Measurements from ENCODE around the gene CACNG4. TPM values are rescaled to one million over a fixed set of nuclear protein-coding genes. Genes with fewer than 3 reads are reported as not detected.
A peak's percentile ranks its signal among the peaks of the same experiment; 100 is the strongest.

The CACNG4 gene
- total and polyA plus RNA-seq, 2 of the 4 experiments (the other 2 are of a cell fraction): under 0.01 to 0.53 TPM

GRCh38 chr17:67022451-67022810 lies 57.9 kb downstream of the CACNG4 start:
- Histone ChIP-seq H3K4me2 (ENCODE audit: low read depth, low read length) (no peak overlapping the region), H3K4me3 (ENCODE audit: insufficient read depth, low read depth, low read length) (no peak overlapping the region), H3K27ac (ENCODE audit: insufficient read depth, low read length) (no peak overlapping the region), H3K4me1 (ENCODE audit: control insufficient read depth, insufficient read depth, low read length) (no peaks in the 10 kb centered on the region), H4K91ac (ENCODE audit: insufficient read depth, low read depth, low read length) (no peak overlapping the region), H2AK9ac (replicated peaks; ENCODE audit: low read depth, low read length, poor library complexity) (no peak overlapping the region), H3K27me3 (ENCODE audit: control insufficient read depth, insufficient read depth, low read length) (peaks cover 28% of the 10 kb centered on the region), H3K79me1 (ENCODE audit: low read depth in 1 of 2, low read length in 2 of 2) (no peaks in the 10 kb centered on the region), H2BK120ac (ENCODE audit: low read depth, low read length) (no peak overlapping the region), H3K18ac (ENCODE audit: low read depth, low read length) (no peak overlapping the region), H4K8ac (ENCODE audit: low read depth in 2 of 2, low read length in 2 of 2) (no peak overlapping the region), H2AK5ac (ENCODE audit: low read depth, low read length) (no peak overlapping the region), H2BK15ac (ENCODE audit: low read depth, low read length) (no peak overlapping the region), H3K56ac (ENCODE audit: extremely low read depth, insufficient read depth, low read length) (no peak overlapping the region), H3K23ac (ENCODE audit: low read depth, low read length) (no peak overlapping the region), H2BK5ac (ENCODE audit: low read depth, low read length, poor library complexity, severe bottlenecking) (no peak overlapping the region), H3K14ac (replicated peaks; ENCODE audit: low read depth, low read length) (no peak overlapping the region), H3K9ac (ENCODE audit: low read depth, low read length) (no peak overlapping the region), H3K9me3 (ENCODE audit: control insufficient read depth, insufficient read depth, low read length) (no peaks in the 10 kb centered on the region), H3K4ac (ENCODE audit: low read depth, low read length) (no peak overlapping the region), H3K9me1 (ENCODE audit: insufficient read depth, low read length) (peaks cover 8% of the 10 kb centered on the region; the same call in 1 of the 2 replicates), H4K20me1 (ENCODE audit: insufficient read depth, low read length) (no peaks in the 10 kb centered on the region), H2AFZ (replicated peaks; ENCODE audit: low read length, poor library complexity) (peak overlapping the region; percentile 8), H2BK20ac (ENCODE audit: low read depth, low read length) (no peak overlapping the region), H4K5ac (ENCODE audit: low read depth, low read length) (no peak overlapping the region), H3K36me3 (ENCODE audit: control insufficient read depth, insufficient read depth, low read length) (no peaks in the 10 kb centered on the region)
- DNase-seq (no peak), ATAC-seq (ENCODE audit: low read depth) (no peak)
- intact Hi-C loops (cut with micrococcal nuclease): no loop called here
- 84% methylated on average over 6 of the region's 12 CpGs; no CpG with 5 or more reads in 1 of the 2 experiments for WGBS, 2 experiments (ENCODE audit: extremely low coverage in 2 of 2, insufficient read length in 1 of 2)
- dilution Hi-C loops (cut with HindIII; ENCODE audit: low sequenced_read_pairs, unreplicated experiment): no loop called here
- in situ Hi-C loops (cut with MboI; ENCODE audit: low sequenced_read_pairs): no loop called here
- CTCF ChIA-PET: no interaction called here
- BruUV-seq (replicated peaks): no TSS peak
- POLR2A ChIA-PET (ENCODE audit: unreplicated experiment): no interaction called here
- TF ChIP-seq SMC3 (IDR thresholded peaks at IDR 0.05; ENCODE audit: low read depth, low read length) (no peak), USF2 (IDR thresholded peaks at IDR 0.05; ENCODE audit: low read depth, low read length) (no peak), RFX5 (IDR thresholded peaks at IDR 0.05; ENCODE audit: low read depth, low read length) (no peak), MAFK (IDR thresholded peaks at IDR 0.05; ENCODE audit: low read depth, low read length) (no peak), CTCF (conservative IDR thresholded peaks at IDR 0.05; ENCODE audit: low read depth, low read length) (no peak), BHLHE40 (IDR thresholded peaks at IDR 0.05; ENCODE audit: low read depth, low read length) (no peak)

Data from IMR-90 (cell line).